ENCODE measurements around the gene SUSD2. TPM values are rescaled to one million over a fixed set of nuclear protein-coding genes. Genes with fewer than 3 reads are reported as not detected.

Gene SUSD2
- total RNA-seq, 2 experiments from 2014 or later, result 0.23 to 0.63 TPM

DNA sequence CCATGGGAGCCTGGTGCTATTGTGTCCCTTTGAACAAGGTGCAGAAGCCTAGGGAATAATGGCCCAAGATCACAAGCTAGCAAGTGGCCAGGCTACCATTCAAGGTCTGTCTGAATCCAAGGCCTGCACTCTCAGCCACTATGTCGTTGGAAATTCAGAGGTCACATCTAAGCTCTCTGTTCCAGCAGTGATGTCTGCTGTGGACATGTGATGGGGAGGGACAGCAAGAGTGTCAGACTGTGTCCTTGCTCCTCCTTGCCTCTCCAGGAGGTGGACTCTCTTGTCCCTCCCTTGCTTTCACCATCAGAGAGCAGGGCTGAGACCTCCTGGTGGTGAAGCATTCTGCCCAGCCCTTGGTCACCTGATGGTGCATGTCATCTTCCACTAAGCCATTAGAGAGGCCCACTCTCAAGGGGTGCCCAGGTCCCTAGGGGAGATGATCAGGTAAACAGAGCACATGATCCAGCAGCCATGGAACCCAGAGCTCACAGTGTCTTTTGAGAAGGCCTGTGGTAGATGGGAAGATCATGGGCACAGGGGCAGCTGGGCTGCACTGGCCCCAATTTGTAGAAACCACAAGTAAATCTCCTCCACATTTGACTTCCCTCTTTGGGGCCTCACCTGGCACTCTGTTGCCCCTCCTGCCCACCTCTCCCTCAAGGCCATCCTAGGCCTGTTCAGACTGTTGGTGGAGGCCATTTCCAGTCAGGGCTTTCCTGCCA lies 37.1 kb upstream of the SUSD2 start:
- Mint-ChIP-seq H3K9me3 (no peaks in the 10 kb centered on the region), H3K27ac (no peak overlapping the region), H3K27me3 (no peaks in the 10 kb centered on the region), H3K36me3 (ENCODE audit: low read depth) (peaks cover 9% of the 10 kb centered on the region), H3K4me1 (peaks cover 44% of the 10 kb centered on the region), H3K4me3 (no peak overlapping the region)
- CTCF ChIA-PET, result no interaction called here
- no peak for DNase-seq
- POLR2A ChIA-PET, result interaction anchor here (1.3 kb wide), 2 partner anchors 11 to 13 kb away, joined by 4 read pairs; no protein-coding TSS in a partner anchor

DNA sequence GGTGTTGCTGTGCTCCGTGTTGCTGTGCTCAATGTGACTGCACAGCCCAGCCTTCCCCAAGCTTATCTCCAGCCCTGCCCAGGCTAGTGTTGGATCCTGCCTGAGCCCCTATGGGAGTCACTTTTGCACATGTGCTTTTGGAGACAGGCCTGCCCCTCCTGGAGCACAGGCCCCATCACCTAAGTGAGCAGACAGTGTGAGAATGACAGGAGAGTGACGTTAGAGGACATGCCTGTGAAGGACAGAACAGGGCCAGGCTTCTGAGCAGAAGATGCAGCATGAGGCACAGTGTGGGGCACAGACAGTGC lies 36.6 kb upstream of the SUSD2 start:
- ChIA-PET POLR2A (interaction anchor here (1.3 kb wide), 1 partner anchor 10 kb away, joined by 4 read pairs; no protein-coding TSS in a partner anchor), CTCF (no interaction called here)
- H3K9me3 Mint-ChIP-seq, result no peaks in the 10 kb centered on the region
- H3K27me3 Mint-ChIP-seq, result no peaks in the 10 kb centered on the region
- no peak for DNase-seq
- no peak overlapping the region for H3K27ac Mint-ChIP-seq
- H3K4me1 Mint-ChIP-seq, result peaks cover 43% of the 10 kb centered on the region
- H3K4me3 Mint-ChIP-seq, result no peak overlapping the region
- peaks cover 7% of the 10 kb centered on the region for H3K36me3 Mint-ChIP-seq (ENCODE audit: low read depth)

DNA sequence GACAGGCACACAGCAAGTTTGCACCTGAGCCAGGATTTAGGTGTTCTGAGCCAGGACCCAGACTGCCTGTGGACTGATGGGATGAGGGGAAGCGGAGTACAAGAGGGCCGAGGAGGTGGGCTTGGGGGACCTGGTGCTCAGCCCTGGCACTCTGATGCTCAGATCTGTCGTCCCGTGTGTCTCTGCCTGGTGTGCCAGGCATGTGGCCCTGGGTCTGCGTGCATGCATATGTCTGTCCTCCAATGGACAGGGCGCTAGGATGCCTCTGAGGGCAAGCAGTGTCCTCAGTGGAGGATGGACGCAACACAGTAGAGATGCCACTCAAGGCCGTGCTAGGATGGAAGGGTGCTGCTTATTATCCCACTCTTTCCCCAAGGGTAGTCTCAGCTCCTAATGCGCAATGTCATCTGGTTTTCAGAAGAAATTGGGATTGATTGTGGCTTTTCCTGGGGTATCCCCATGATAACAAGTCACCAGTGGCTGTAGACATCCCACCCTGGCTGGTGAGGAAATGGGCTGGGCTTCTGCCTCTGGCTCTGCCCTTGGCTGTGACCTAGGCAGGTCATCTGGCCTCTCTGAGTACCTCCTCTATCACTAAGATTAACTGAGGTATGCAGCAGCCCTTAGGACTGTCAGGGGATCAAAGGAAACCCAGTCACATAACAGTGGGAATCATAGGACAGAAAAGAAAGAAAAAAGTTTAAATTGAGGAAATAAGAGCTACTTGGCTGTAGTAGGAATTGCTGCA lies 35.7 kb upstream of the SUSD2 start:
- Mint-ChIP-seq H3K27me3 (no peaks in the 10 kb centered on the region), H3K4me1 (peaks cover 40% of the 10 kb centered on the region), H3K4me3 (no peak overlapping the region), H3K9me3 (no peaks in the 10 kb centered on the region), H3K27ac (peak overlapping the region; percentile 24), H3K36me3 (ENCODE audit: low read depth) (peaks cover 6% of the 10 kb centered on the region)
- CTCF ChIA-PET, result interaction anchor here (1.2 kb wide), 1 partner anchor 11 kb away, joined by 4 read pairs; no protein-coding TSS in a partner anchor
- no peak for DNase-seq
- POLR2A ChIA-PET, result interaction anchor here (0.8 to 1.9 kb wide), 3 partner anchors 11 to 52 kb away, joined by 3 to 10 read pairs (median 3); no protein-coding TSS in a partner anchor

DNA sequence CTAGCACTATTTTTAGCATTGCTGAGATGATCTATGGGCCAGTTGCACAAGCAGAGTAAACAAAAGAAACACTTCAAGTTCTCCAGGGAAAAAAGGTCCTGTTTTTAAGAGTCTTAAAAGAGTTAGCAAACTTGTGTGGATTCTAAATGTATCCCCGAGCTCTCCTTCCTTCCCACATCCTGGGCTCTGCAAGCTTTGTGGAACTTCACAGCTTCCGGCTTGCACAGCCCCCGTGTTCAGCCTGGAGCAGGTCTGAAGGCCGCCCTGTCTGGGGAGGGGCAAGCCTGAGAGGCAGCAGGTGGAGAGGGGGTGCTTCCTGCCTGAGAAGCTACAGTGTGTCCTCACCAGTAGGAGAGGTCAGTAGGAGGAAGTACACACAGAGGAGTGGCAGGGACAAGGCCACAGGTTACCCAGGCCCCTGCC lies 35.1 kb upstream of the SUSD2 start:
- Mint-ChIP-seq H3K27ac (peak overlapping the region; percentile 24), H3K9me3 (no peaks in the 10 kb centered on the region), H3K4me3 (no peak overlapping the region), H3K4me1 (peaks cover 38% of the 10 kb centered on the region), H3K36me3 (ENCODE audit: low read depth) (peaks cover 6% of the 10 kb centered on the region), H3K27me3 (no peaks in the 10 kb centered on the region)
- peak; percentile 28 for DNase-seq
- ChIA-PET CTCF (interaction anchor here (1.2 kb wide), 1 partner anchor 10 kb away, joined by 4 read pairs; no protein-coding TSS in a partner anchor), POLR2A (interaction anchor here (0.8 to 1.9 kb wide), 3 partner anchors 10 to 53 kb away, joined by 3 to 10 read pairs (median 3); no protein-coding TSS in a partner anchor)

DNA sequence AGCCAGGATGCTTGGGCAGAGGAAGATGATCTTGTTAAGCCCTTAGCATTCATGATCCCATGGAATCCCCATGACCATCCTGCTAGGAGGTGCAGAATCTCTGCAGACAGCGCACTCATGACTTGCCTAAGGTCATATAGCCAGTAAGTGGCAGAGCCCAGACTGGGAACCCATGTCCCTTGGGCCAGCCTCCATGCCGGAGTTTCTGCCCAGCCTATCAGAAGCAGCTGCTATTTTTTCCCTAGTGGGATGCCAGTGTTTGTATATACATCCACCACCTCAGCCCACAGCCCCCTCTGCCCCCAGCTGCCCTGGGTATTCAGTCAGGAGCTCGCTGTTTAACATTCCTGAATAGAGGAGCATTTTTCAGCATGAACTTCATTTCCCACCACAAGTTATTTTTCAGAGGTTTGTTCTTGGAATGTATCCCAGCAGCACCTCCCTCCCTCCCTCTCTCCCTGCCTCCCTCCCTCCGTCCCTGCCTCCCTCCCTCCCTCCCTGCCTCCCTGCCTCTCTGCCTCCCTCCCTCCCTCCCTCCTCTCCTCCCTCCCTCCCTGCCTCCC lies 34.4 kb upstream of the SUSD2 start:
- no peak for DNase-seq
- POLR2A ChIA-PET, result interaction anchor here (0.8 to 1.9 kb wide), 3 partner anchors 10 to 53 kb away, joined by 3 to 10 read pairs (median 3); no protein-coding TSS in a partner anchor
- peaks cover 9% of the 10 kb centered on the region for H3K36me3 Mint-ChIP-seq (ENCODE audit: low read depth)
- CTCF ChIA-PET, result interaction anchor here (1.2 to 1.6 kb wide), 3 partner anchors 9 to 11 kb away, joined by 4 to 7 read pairs (median 4); no protein-coding TSS in a partner anchor
- H3K27ac Mint-ChIP-seq, result no peak overlapping the region
- no peaks in the 10 kb centered on the region for H3K9me3 Mint-ChIP-seq
- peaks cover 32% of the 10 kb centered on the region for H3K4me1 Mint-ChIP-seq
- no peaks in the 10 kb centered on the region for H3K27me3 Mint-ChIP-seq
- H3K4me3 Mint-ChIP-seq, result no peak overlapping the region

DNA sequence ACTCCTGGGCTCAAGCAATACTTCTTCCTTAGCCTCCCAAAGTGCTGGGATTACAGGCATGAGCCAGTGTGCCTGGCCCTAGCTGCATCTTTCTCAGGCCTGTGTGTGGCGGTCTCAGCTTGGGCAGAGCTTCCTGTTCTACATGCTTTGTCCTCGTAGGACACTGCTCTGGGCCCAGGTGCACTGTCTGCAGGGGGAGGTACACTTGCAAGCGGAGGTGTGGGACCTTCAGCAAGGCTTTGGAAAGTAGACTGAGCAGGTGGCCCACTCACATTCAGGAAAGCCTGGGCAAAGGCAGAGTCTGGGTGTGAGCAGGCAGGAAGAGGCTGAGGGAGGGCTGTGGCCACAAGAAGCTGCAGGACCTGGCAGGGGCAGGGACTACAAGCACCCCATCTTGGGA lies 33.6 kb upstream of the SUSD2 start:
- Mint-ChIP-seq H3K27me3 (no peaks in the 10 kb centered on the region), H3K9me3 (no peaks in the 10 kb centered on the region), H3K4me3 (no peak overlapping the region), H3K4me1 (peaks cover 34% of the 10 kb centered on the region), H3K27ac (peak overlapping the region; percentile 21), H3K36me3 (ENCODE audit: low read depth) (peaks cover 9% of the 10 kb centered on the region)
- POLR2A ChIA-PET, result no interaction called here
- DNase-seq, result no peak
- CTCF ChIA-PET, result interaction anchor here (1.2 to 1.6 kb wide), 2 partner anchors 8 to 10 kb away, joined by 4 to 7 read pairs; no protein-coding TSS in a partner anchor

DNA sequence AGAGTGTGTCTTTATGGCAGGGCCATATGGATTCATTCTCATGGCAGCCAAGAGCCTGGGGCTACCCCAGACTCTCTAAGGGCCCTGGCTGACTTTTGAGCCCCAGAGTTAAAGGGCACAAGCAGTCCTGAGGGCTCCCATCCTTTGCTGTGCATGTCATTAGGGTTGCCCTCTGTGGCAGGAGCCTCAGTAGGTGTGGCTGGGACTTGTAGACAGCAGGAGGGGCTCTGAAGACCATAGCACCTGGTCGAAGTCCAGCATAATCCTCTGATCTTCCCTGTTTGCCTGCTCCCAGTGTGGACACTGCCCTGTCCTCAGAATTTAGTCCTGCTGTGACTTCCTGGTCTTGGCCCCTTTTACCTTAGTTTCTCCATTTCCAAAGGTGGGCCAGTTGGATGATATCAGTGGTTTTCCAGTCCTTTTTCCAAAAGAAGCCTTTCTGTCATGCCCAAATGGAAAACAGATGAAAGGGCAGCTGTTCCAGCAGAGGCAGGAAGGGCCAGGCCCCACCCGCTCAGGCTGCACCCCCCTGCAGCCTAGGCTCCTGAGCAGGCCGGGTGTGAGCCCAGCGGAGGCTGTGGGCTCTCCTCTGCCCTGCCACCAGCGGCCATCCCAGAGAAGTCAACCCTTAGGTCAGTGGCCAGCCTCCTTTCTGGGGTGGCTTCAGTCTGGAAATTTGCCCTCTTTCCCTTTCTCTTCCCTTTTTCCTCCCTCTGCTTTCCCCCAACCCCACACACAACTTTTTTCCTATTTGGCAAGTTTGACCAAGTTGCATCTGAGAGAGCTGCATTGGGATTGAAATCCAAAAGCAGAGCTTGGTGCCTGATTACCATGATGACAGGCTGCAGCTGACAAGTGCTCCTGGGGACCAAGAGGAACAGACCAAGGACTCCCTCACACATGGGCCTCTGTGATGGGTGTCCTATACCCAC lies 32.8 kb upstream of the SUSD2 start:
- Mint-ChIP-seq H3K9me3 (no peaks in the 10 kb centered on the region), H3K27me3 (no peaks in the 10 kb centered on the region), H3K4me1 (peaks cover 40% of the 10 kb centered on the region), H3K36me3 (ENCODE audit: low read depth) (peaks cover 6% of the 10 kb centered on the region), H3K27ac (no peak overlapping the region), H3K4me3 (no peak overlapping the region)
- DNase-seq, result no peak
- ChIA-PET POLR2A (no interaction called here), CTCF (interaction anchor here (1.2 to 1.6 kb wide), 2 partner anchors 7 to 9 kb away, joined by 4 to 7 read pairs; no protein-coding TSS in a partner anchor)

DNA sequence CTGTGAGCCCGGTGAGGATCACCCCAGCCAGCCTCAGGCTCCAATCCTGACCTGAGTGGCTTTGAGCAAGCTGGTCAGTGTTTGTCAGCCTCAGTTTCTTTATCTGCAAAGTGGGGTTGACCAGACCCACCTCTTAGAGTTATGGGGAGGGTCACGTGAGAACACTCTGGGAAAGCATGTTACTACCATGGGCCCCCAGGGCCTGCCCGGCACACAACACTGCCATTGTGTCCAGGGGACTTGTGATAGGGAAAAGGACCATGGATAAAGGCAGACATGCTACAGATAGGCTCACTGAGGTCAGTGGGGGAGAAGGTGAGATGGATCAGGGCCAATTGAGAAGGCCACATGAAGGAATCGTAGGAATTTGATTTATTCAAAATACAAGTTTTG lies 32.1 kb upstream of the SUSD2 start:
- POLR2A ChIA-PET, result no interaction called here
- no peaks in the 10 kb centered on the region for H3K9me3 Mint-ChIP-seq
- CTCF ChIA-PET, result no interaction called here
- H3K4me3 Mint-ChIP-seq, result no peak overlapping the region
- peaks cover 47% of the 10 kb centered on the region for H3K4me1 Mint-ChIP-seq
- H3K27me3 Mint-ChIP-seq, result no peaks in the 10 kb centered on the region
- H3K27ac Mint-ChIP-seq, result no peak overlapping the region
- DNase-seq, result no peak
- peaks cover 7% of the 10 kb centered on the region for H3K36me3 Mint-ChIP-seq (ENCODE audit: low read depth)

DNA sequence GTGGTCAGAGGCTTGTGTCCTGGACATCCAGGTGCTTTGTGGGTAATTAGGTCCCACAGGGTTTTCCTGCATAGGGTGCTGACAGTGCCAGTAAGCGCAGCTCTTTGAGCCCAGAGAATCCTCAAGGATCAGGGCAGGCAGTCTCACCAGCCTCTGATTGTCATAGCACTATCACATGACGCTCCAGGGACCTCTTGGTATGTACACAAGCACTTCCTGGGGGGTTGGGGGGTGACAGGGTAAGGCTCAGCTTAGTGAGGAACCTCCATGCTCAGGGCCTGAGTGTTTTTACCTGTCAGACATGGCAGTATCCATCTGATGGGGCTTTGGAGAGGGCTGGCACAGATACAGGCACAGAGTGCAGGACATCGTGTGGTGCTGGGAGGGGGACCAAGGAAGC lies 27.9 kb upstream of the SUSD2 start:
- H3K27me3 Mint-ChIP-seq, result no peaks in the 10 kb centered on the region
- peaks cover 55% of the 10 kb centered on the region for H3K4me1 Mint-ChIP-seq
- H3K27ac Mint-ChIP-seq, result peak overlapping the region; percentile 95
- H3K9me3 Mint-ChIP-seq, result no peaks in the 10 kb centered on the region
- H3K36me3 Mint-ChIP-seq (ENCODE audit: low read depth), result peaks cover 9% of the 10 kb centered on the region
- ChIA-PET POLR2A (interaction anchor here (1.0 to 3.4 kb wide), 11 partner anchors 12 to 402 kb away, joined by 3 to 16 read pairs (median 5); partner anchors contain the start of genes CABIN1 and GUCD1), CTCF (interaction anchor here (0.7 to 2.2 kb wide), 5 partner anchors 22 to 143 kb away, joined by 3 to 9 read pairs (median 3); partner anchors contain the start of gene CABIN1)
- no peak overlapping the region for H3K4me3 Mint-ChIP-seq
- DNase-seq, result peak; percentile 62

DNA sequence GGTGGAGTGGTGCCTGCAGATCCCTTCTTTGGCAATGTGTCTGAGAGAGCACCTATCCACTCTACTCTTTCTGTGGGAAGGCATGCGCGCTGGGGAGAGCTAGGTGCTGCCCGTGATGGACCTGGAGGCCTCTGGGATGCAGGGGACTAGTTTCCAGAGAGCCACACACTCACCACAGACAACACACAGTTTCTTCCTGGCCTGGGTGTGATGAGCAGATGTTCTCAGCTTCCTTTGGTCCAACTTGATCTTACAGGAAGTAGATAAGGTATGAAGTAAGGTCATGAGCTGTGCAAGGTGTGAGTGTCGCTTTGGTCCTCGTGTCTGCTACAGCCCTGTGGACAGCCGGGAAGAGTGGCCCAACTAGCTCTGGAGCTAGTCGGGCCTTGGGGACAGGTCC lies 27.3 kb upstream of the SUSD2 start:
- Mint-ChIP-seq H3K27ac (peak overlapping the region; percentile 95), H3K4me1 (peaks cover 57% of the 10 kb centered on the region), H3K36me3 (ENCODE audit: low read depth) (peaks cover 11% of the 10 kb centered on the region), H3K4me3 (peak overlapping the region; percentile 31), H3K9me3 (no peaks in the 10 kb centered on the region), H3K27me3 (no peaks in the 10 kb centered on the region)
- ChIA-PET CTCF (interaction anchor here (0.7 to 5.1 kb wide), 8 partner anchors 14 to 143 kb away, joined by 3 to 51 read pairs (median 6); partner anchors contain the start of gene CABIN1), POLR2A (interaction anchor here (1.0 to 3.4 kb wide), 11 partner anchors 11 to 401 kb away, joined by 3 to 16 read pairs (median 5); partner anchors contain the start of genes CABIN1 and GUCD1)
- DNase-seq, result peak; percentile 39

DNA sequence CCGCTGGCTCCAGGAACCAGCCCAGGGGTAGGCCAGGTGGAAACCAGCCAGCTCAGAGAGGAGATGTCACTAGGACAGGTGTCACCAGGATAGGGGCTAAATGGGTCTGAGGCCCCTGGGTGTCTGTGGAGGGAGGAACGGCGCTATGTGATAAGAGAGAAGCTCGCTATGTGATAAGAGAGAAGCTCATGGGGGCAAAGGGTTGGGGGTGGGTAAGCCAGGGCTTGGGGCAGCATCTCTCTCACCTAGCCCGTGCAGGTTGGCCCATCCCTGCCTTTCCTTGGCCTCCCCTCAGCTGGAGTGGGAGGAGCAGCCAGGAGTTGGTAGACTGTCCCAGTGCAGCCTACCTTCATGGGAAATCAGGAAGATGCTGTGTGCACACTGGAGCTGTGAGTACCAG lies 26.5 kb upstream of the SUSD2 start:
- peak overlapping the region; percentile 95 for H3K27ac Mint-ChIP-seq
- DNase-seq, result no peak
- H3K36me3 Mint-ChIP-seq (ENCODE audit: low read depth), result peaks cover 11% of the 10 kb centered on the region
- no peaks in the 10 kb centered on the region for H3K9me3 Mint-ChIP-seq
- CTCF ChIA-PET, result interaction anchor here (1.1 to 5.1 kb wide), 11 partner anchors 13 to 261 kb away, joined by 3 to 51 read pairs (median 6); partner anchors contain the start of gene MIF
- POLR2A ChIA-PET, result interaction anchor here (0.8 to 3.4 kb wide), 9 partner anchors 8 to 400 kb away, joined by 3 to 16 read pairs (median 6); partner anchors contain the start of genes CABIN1 and GUCD1
- no peaks in the 10 kb centered on the region for H3K27me3 Mint-ChIP-seq
- H3K4me3 Mint-ChIP-seq, result peak overlapping the region; percentile 31
- peaks cover 59% of the 10 kb centered on the region for H3K4me1 Mint-ChIP-seq

Measured in activated CD4-positive, alpha-beta memory T cell treated with anti-CD3 and anti-CD28 coated beads, Interleukin-2, amount 10 ng/mL, durations not matched to agents 7 days and 5 days (primary cell).